Raji (cell line): ENCODE results near the gene ASF1B.

Experiments
- POLR2A ChIP-seq: IDR thresholded peaks from 2 replicates; pipeline ENCODE4 v1.6.1; 2011; ENCODE audit warnings: low read depth, low read length, control low read depth; ENCODE audit not compliant: insufficient read depth

The ASF1B gene

GRCh38 chr19:14164724-14165493 is 28.5 kb upstream of the ASF1B start:
- no peak for TF ChIP-seq POLR2A

- no peak for TF ChIP-seq POLR2A
These were observed 27.7 kb upstream of the ASF1B start for GRCh38 chr19:14164082-14164481.

GRCh38 chr19:14162871-14163297 is 26.5 kb upstream of the ASF1B start:
- TF ChIP-seq POLR2A = no peak

GRCh38 chr19:14161305-14161704 is 24.9 kb upstream of the ASF1B start:
- TF ChIP-seq POLR2A = no peak

GRCh38 chr19:14160017-14160703 is 23.8 kb upstream of the ASF1B start:
- TF ChIP-seq POLR2A = no peak

- no peak for TF ChIP-seq POLR2A
These were observed 22.7 kb upstream of the ASF1B start for GRCh38 chr19:14159059-14159458.

- no peak for TF ChIP-seq POLR2A
These were observed 22.1 kb upstream of the ASF1B start for GRCh38 chr19:14158276-14159023.

GRCh38 chr19:14156971-14157717 is 20.8 kb upstream of the ASF1B start:
- TF ChIP-seq POLR2A = no peak

GRCh38 chr19:14156122-14156521 is 19.7 kb upstream of the ASF1B start:
- no peak for TF ChIP-seq POLR2A

- TF ChIP-seq POLR2A = no peak
These were observed 19.0 kb upstream of the ASF1B start for GRCh38 chr19:14155371-14155770.

GRCh38 chr19:14152713-14153112 is 16.3 kb upstream of the ASF1B start:
- no peak for TF ChIP-seq POLR2A

- no peak for TF ChIP-seq POLR2A
These were observed 14.6 kb upstream of the ASF1B start for GRCh38 chr19:14150770-14151661.

GRCh38 chr19:14150041-14150769 is 13.8 kb upstream of the ASF1B start:
- TF ChIP-seq POLR2A = no peak
